K562 (cell line): ENCODE measurements around the gene SF3B3. TPM values are rescaled to one million over a fixed set of nuclear protein-coding genes. Genes with fewer than 3 reads are reported as not detected.

ENCODE experiments used
- ATAC-seq: fragments of 200-7000 bp; cut with Tn5 transposase; 3 replicates; pipeline ENCODE4 v1.9.1; 2020; ENCODE audit warnings: moderate library complexity
- BruUV-seq: library from RNA; stranded (reverse); fragments of 400-500 nt; replicated peaks from 2 replicates; lab custom pipeline; 2021; lab: Mats Ljungman, UMichigan
- CTCF ChIA-PET: fragments of 300-600 bp; formaldehyde crosslinking; extraction: SDS; loops from one replicate; lab custom pipeline; 2021; ENCODE audit warnings: low intra/inter-chr PET ratio; lab: Yijun Ruan, JAX
- POLR2A ChIA-PET: fragments of 300-600, 350-650 bp; sonication (Branson Sonifier 250); formaldehyde crosslinking; extraction: SDS; loops from one replicate; lab custom pipeline; 2021; ENCODE audit warnings: antibody characterized with exemption, inconsistent platforms; lab: Yijun Ruan, JAX
- DNase-seq, 4 experiments: peaks; one replicate each; pipeline versions ENCODE4 v3.0.0 to v3.0.0-alpha.2; 2011 to 2018; ENCODE audit warnings: low spot score in 3 of 4, mixed read lengths in 3 of 4; ENCODE audit errors: extremely low read depth in 1 of 4
- FAIRE-seq: peaks from 2 replicates; lab custom pipeline; 2011; peaks lifted over from hg19 to GRCh38; lab: Jason Lieb, UNC
- H2AFZ ChIP-seq: 2 replicates; pipeline ENCODE4 v1.6.0; 2011; ENCODE audit warnings: low read depth, low read length, control low read depth, inconsistent platforms
- H3K27ac ChIP-seq: fragments of 200-600 bp; 3 replicates; pipeline ENCODE4 v1.8.0; 2011; ENCODE audit warnings: low read depth, mild to moderate bottlenecking, control low read depth, inconsistent platforms, low read length, moderate library complexity, mixed read lengths; ENCODE audit errors: extremely low read depth
- H3K27me3 ChIP-seq, 2 experiments: fragments of 300-600 bp in 1 of 2; 2 replicates in 1 of 2; 3 replicates in 1 of 2; pipeline versions ENCODE4 v1.6.0 to v1.8.0; 2011; ENCODE audit warnings: inconsistent platforms in 2 of 2, low read length in 2 of 2, mild to moderate bottlenecking in 1 of 2, mixed read lengths in 1 of 2, moderate library complexity in 1 of 2; ENCODE audit not compliant: control insufficient read depth in 2 of 2, insufficient read depth in 2 of 2
- H3K36me3 ChIP-seq: fragments of 300-600 bp; 3 replicates; pipeline ENCODE4 v1.8.0; 2011; ENCODE audit warnings: mild to moderate bottlenecking, low read length, inconsistent platforms; ENCODE audit not compliant: control insufficient read depth, insufficient read depth
- H3K4me1 ChIP-seq, 2 experiments: fragments of 200-600 bp in 1 of 2; replicated peaks in 1 of 2; 2 replicates in 1 of 2; 3 replicates in 1 of 2; pipeline versions ENCODE4 v1.5.1 to v1.8.0; 2011; ENCODE audit warnings: inconsistent platforms in 2 of 2, low read length in 2 of 2, mild to moderate bottlenecking in 1 of 2, mixed read lengths in 1 of 2, moderate library complexity in 1 of 2; ENCODE audit not compliant: control insufficient read depth in 2 of 2, insufficient read depth in 2 of 2
- H3K4me2 ChIP-seq: 2 replicates; pipeline ENCODE4 v1.6.1; 2011; ENCODE audit warnings: low read length, control low read depth, inconsistent platforms, mixed read lengths; ENCODE audit not compliant: insufficient read depth
- H3K4me3 ChIP-seq: fragments of 200-600 bp; sonication (generic), shearing (Covaris generic); 2 replicates; pipeline ENCODE4 v1.5.1; 2016; ENCODE audit warnings: control low read depth, inconsistent platforms
- H3K79me2 ChIP-seq: fragments of 200-600 bp; 3 replicates; pipeline ENCODE4 v1.8.0; 2011; ENCODE audit warnings: low read length, inconsistent platforms; ENCODE audit not compliant: control insufficient read depth, insufficient read depth
- H3K9ac ChIP-seq, 2 experiments: 2 replicates each; pipeline versions ENCODE4 v1.6.0 to v1.6.1; 2011; ENCODE audit warnings: low read depth in 2 of 2, low read length in 2 of 2, control low read depth in 1 of 2, inconsistent platforms in 1 of 2, mild to moderate bottlenecking in 1 of 2, mixed read lengths in 1 of 2; ENCODE audit not compliant: insufficient read depth in 1 of 2
- H3K9me1 ChIP-seq: one replicate; pipeline ENCODE4 v1.6.0; 2011; ENCODE audit warnings: inconsistent platforms, mild to moderate bottlenecking, low read length, moderate library complexity; ENCODE audit not compliant: control insufficient read depth, insufficient read depth
- H3K9me3 ChIP-seq: replicated peaks from 2 replicates; pipeline ENCODE4 v1.5.1; 2011; ENCODE audit warnings: low read depth, low read length, inconsistent platforms; ENCODE audit not compliant: control insufficient read depth, insufficient read depth
- H4K20me1 ChIP-seq: replicated peaks from 2 replicates; pipeline ENCODE4 v1.6.1; 2011; ENCODE audit warnings: low read length, inconsistent platforms, mixed read lengths; ENCODE audit not compliant: control insufficient read depth, insufficient read depth
- ATF6 ChIP-seq: sonication (generic); formaldehyde crosslinking; IDR thresholded peaks from 2 replicates; pipeline ENCODE4 v1.4.0; 2020; ENCODE audit warnings: mild to moderate bottlenecking, missing genetic modification reagents
- MBD2 ChIP-seq: sonication (generic); IDR thresholded peaks from 2 replicates; pipeline ENCODE4 v1.6.1; 2016; ENCODE audit warnings: low read depth, borderline replicate concordance
- POLR2G ChIP-seq: fragments of 200-400 bp; formaldehyde crosslinking; IDR thresholded peaks from 2 replicates; pipeline ENCODE4 v1.6.1; 2017; ENCODE audit warnings: low read depth, mild to moderate bottlenecking, antibody characterized with exemption, low read length, moderate library complexity
- RBM22 ChIP-seq: fragments of 200-400 bp; formaldehyde crosslinking; IDR thresholded peaks from 2 replicates; pipeline ENCODE4 v1.6.1; 2018; ENCODE audit warnings: low read length, low read depth; ENCODE audit not compliant: poor library complexity, severe bottlenecking
- SP1 ChIP-seq: sonication (generic); formaldehyde crosslinking; IDR thresholded peaks from 2 replicates; pipeline ENCODE4 v1.8.1; 2022; ENCODE audit warnings: mild to moderate bottlenecking, missing genetic modification reagents
- TEAD1 ChIP-seq, 2 experiments: fragments of 450-650 bp in 1 of 2; sonication (generic) in 1 of 2; formaldehyde crosslinking; IDR thresholded peaks; 2 replicates each; pipeline versions ENCODE4 v1.4.0 to v1.8.0; 2020 to 2022; ENCODE audit warnings: mild to moderate bottlenecking in 2 of 2, missing genetic modification reagents in 1 of 2
- ZNF143 ChIP-seq: sonication (generic); formaldehyde crosslinking; IDR thresholded peaks from 2 replicates; pipeline ENCODE4 v1.9.0; 2022; ENCODE audit warnings: mild to moderate bottlenecking, missing genetic modification reagents
- WGBS: fragments of 100-300 bp; shearing (Covaris generic); methylation state at CpG from one replicate; pipeline ENCODE4 v1.1.6; 2016; ENCODE audit warnings: low coverage, mixed read lengths; ENCODE audit not compliant: insufficient coverage; ENCODE audit errors: missing lambda C conversion rate; 5-methylcytosine and 5-hydroxymethylcytosine counted together
- in situ Hi-C: fragments of 300-500 bp; cut with MboI; formaldehyde crosslinking; loops from 4 replicates; pipeline ENCODE4 v1.15.0; 2018; ENCODE audit warnings: inconsistent platforms, mixed read lengths
- intact Hi-C: fragments of 100-400 bp; cut with micrococcal nuclease; formaldehyde crosslinking; loops from 2 replicates; pipeline ENCODE4 v1.14.2; 2022
- polyA plus RNA-seq, 8 experiments: library from polyadenylated mRNA; depleted of rRNA in 4 of 8; stranded (reverse) in 5 of 8; unstranded in 3 of 8; fragments of >200 nt; fragmentation: Nextera tagmentation in 2 of 8; fragmentation: Illumina TruSeq in 1 of 8; extraction: Ambion mirVana in 2 of 8; extraction: Trizol in 1 of 8; gene quantifications; 2 replicates each; pipeline versions ENCODE4 v1.2.1 to v1.2.3, GENCODE V29; 2011 to 2014; ENCODE audit warnings: inconsistent platforms in 1 of 8, missing spikeins in 1 of 8
- total RNA-seq, 7 experiments: library from RNA; depleted of rRNA in 6 of 7; stranded (reverse); fragments of >200 nt in 6 of 7; fragmentation: Illumina TruSeq in 2 of 7; extraction: Trizol in 2 of 7; gene quantifications; 2 replicates each; pipeline versions ENCODE4 v1.2.1 to v1.2.3, GENCODE V29; 2011 to 2021; ENCODE audit warnings: low replicate concordance in 1 of 7

The SF3B3 gene
- total and polyA plus RNA-seq, 9 of the 15 experiments (the other 6 are each of a cell fraction or from before 2014, with no cell fraction given) = 98.9 to 546 (median 221) TPM

- Histone ChIP-seq H3K36me3 (peaks cover 26% of the 10 kb centered on the region), H3K4me2 (no peak overlapping the region)
- TF ChIP-seq ATF6 (CRISPR knock-in tag) = no peak
- peak in 1 of 2 experiments; percentile 50; a peak in 1 of 4 replicates for TF ChIP-seq TEAD1 (CRISPR knock-in tag; IDR thresholded peaks at IDR 0.05)
- TF ChIP-seq MBD2 = no peak
- TF ChIP-seq RBM22 = peak; percentile 72
- 0 out of 2 replicates have a peak, but pooled peaks have one; percentile 21 for TF ChIP-seq ZNF143 (CRISPR knock-in tag)
- TF ChIP-seq POLR2G = peak; percentile 79
- TF ChIP-seq SP1 = 0 out of 2 replicates have a peak, but pooled peaks have one; percentile 25
- TF ChIP-seq, all 486 proteins: peak for 5
- Histone ChIP-seq H3K4me3 (no peak overlapping the region), H4K20me1 (peaks cover 14% of the 10 kb centered on the region), H3K79me2 (no peaks in the 10 kb centered on the region), H3K9ac (no peak overlapping the region), H3K9me3 (no peaks in the 10 kb centered on the region), H2AFZ (no peak overlapping the region), H3K27me3 (no peaks in the 10 kb centered on the region), H3K4me1 (peaks cover 5 to 8% of the 10 kb centered on the region in 2 experiments; a peak in 3 of 5 replicates), H3K9me1 (no peaks in the 10 kb centered on the region), H3K27ac (no peak overlapping the region)
- ChIA-PET CTCF (no interaction called here), POLR2A (interaction anchor here (0.7 to 4.0 kb wide), 2 partner anchors 9 to 36 kb away, joined by 3 to 22 read pairs; no protein-coding TSS in a partner anchor)
- no TSS peak for BruUV-seq
- intact Hi-C loops (loop anchor here (5.0 kb wide), 1 partner anchor 75 kb away; no protein-coding TSS in a partner anchor), in situ Hi-C loops (no loop called here)
- WGBS = 63% methylated on average over 9 of the region's 9 CpGs
- no peak for FAIRE-seq
- ATAC-seq = peak; percentile 4
- DNase-seq = no peak
These were observed 53.7 kb downstream of the SF3B3 start for GRCh38 chr16:70577256-70577698.
